Right ventricle myocardium inferior (tissue), 1 donor: Measurements from ENCODE around the gene TNMD. TPM values are rescaled to one million over a fixed set of nuclear protein-coding genes. Genes with fewer than 3 reads are reported as not detected.
A peak's percentile ranks its signal among the peaks of the same experiment; 100 is the strongest.
"Not testable (repeated sequence)": the region's sequence is repeated elsewhere in the genome, so short reads cannot be mapped to it uniquely, and the experiment has no call there.

ENCODE experiments used
- ATAC-seq: fragments of 200-7000 bp; cut with Tn5 transposase; one replicate; pipeline ENCODE4 v1.9.1; 2020; ENCODE audit warnings: mild to moderate bottlenecking, moderate library complexity
- DNase-seq: peaks from one replicate; pipeline ENCODE4 v3.0.0; 2021; ENCODE audit errors: missing footprints
- intact Hi-C: fragments of 100-400 bp; cut with DNase I; formaldehyde crosslinking; loops from one replicate; pipeline ENCODE4 v1.11.0; 2022
- long read RNA-seq: library from polyadenylated mRNA; unstranded; transcript quantifications from one replicate; pipeline ENCODE4 v2.0.0, GENCODE V29; 2021
- total RNA-seq: library from RNA; stranded (reverse); fragmentation: NEBNext Ultra II Directional; extraction: Animal tissue kit (Norgen Biotek cat#: 25700); gene quantifications from one replicate; pipeline ENCODE4 v1.2.1, GENCODE V29; 2021
- donor health status: DM: no; HTN: yes; CAD: no; lungs with severe emphysema.

TNMD gene
- total RNA-seq = 0.19 TPM
- long read RNA-seq = 0 reads

DNA sequence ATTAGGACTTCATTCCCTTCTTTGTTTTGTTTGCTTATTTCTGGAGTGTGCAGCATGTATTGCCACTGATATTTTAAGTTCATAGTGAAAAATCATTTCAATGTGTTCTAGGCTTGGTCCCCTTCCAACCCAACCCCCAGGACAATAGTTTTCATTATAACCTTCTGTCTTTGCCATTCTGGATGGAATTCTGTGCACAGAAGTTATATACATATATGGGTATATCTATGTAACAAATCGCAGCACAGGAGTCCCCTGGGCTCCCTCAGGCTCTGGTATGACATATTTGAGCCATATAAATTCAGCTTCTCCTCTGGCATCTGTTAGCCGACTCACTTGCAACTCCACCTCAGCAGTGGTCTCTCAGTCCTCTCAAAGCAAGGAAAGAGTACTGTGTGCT lies at the start of gene TNMD:
Gene TNMD, plus strand, starts transcription at position 326 of the 400 bp plus-strand sequence. CDS start 83 bp downstream, outside the sequence.
- intact Hi-C loops = no loop called here
- DNase-seq = no peak
- no peak for ATAC-seq

DNA sequence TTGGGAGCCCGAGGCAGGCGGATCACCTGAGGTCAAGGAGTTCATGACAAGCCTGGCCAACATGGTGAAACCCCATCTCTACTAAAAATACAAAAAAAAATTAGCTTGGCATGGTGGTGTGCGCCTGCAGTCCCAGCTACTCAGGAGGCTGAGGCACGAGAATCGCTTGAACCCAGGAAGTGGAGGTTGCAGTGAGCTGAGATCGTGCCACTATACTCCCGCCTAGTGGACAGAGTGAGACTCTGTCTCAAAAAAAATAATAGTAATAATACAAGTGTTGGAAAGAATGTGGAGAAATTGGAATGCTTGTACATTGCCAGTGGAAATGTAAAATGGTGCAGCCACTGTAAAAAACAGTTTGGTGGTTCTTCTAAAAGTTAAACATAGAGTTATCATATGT lies 19.2 kb upstream of the TNMD start:
- intact Hi-C loops, DNase-seq, ATAC-seq: not testable (repeated sequence)

DNA sequence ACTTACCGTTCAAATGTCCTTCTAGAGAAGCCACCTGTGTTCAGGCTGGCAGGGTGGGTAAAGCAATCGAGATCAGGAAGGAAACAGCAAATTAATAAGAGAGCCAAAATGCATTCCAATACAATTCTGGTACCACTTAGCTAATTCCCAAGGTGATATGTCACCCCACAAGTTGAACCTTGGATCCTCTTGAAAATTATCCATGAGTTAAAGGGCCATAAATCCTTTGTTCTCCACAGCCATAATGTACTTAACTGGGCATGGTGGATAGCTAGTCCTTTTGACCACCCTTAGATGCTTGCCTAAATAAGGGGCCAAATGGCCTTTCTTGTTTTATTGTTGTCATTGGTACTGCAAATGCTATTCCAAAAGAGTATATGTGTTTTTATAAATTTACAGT lies 2.0 kb downstream of the TNMD start:
- no peak for DNase-seq
- no peak for ATAC-seq
- intact Hi-C loops = no loop called here

DNA sequence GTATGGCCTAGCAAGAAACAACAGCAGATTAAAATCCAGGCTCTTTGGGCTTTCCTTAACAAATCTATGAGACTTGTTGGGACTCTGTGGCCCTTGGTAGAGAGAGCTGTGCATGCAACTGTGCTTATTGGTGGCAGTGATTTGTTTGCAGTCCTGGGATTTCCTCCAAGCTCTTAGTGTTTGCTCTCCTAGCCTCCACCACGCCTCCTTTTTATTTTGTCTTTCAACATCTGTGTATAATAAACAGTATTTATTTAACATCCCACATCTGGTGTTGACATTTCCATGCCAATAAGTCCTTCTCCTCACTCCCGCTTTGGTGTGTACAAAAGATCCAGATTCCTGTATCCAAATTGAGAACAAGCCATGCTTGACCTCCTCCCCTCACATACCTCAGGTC lies 3.1 kb downstream of the TNMD start:
- ATAC-seq (no peak), DNase-seq (no peak)
- intact Hi-C loops = no loop called here

DNA sequence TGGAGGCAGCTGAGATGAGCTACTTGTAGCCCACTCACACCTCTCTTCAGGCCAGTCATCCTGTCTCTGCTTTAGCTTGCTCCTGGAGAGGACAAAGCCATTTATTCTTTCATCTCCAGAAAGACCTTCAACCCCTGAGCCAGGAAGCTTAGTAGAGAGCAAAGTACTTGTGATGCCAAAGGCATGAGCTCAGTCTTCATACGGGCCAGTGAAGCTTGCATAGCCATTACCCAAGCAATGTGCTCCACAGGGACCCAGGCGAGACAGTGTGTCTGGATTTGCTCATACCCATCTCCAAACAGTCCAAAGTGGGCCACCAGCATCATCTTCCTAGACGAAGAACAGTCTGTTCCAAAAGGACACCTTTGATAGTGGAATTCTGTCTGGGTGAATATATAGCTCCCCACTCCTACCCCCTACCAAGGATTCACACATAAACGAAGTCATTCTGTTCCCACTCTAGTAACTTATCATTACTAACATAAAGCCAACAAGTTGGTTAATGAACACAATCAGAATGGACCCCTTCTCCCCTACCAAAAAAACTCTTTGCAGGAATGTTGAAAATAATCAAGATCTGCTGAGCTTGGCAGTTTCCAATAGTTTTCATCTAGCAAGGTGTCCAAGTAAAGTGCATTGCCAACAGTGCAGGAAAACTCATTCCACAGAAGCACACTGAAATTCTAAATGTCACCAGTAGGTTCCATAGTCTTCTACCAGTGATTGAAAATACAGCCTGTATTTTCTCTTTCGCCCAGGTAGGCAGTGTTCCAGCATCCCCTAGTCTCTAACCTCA lies 6.7 kb downstream of the TNMD start:
- intact Hi-C loops = no loop called here
- ATAC-seq = no peak
- DNase-seq = no peak

DNA sequence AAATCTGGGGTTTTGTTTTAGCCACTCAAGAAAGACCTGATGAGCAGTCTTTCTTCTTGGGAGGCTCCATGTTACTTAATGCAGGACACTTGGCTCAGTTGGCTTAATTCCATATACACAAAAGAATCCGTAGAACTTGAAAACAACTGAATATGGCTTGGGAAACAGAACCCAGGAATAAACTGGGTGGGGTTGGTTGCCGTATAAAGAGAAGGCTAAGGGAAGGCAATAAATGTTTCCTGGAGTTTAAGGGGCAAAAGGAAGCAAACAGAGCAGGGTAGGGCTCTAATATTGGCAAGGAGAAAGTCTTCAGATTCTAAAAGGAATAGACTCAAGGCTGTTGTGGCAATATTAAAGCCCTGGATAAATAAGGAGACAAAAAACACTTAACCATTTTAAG lies 8.4 kb downstream of the TNMD start:
- ATAC-seq (no peak), DNase-seq (no peak)
- intact Hi-C loops = no loop called here

DNA sequence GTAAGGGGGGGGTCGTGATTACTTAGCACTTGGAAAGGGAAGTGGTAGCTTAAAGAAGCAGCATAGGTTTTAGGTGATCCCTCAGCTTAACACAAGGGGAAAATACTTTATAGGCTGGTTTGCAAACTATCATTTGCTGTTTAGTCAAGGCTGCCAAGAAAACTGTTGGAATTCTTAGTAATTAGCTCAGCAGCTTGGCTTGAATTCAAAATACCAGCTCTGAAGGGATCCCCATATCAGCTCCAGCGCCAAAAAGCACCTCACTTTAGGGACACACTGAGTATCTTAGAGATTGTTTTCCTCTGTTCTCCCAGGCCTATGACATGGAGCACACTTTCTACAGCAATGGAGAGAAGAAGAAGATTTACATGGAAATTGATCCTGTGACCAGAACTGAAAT lies 8.8 kb downstream of the TNMD start:
- intact Hi-C loops = no loop called here
- no peak for ATAC-seq
- DNase-seq = no peak

DNA sequence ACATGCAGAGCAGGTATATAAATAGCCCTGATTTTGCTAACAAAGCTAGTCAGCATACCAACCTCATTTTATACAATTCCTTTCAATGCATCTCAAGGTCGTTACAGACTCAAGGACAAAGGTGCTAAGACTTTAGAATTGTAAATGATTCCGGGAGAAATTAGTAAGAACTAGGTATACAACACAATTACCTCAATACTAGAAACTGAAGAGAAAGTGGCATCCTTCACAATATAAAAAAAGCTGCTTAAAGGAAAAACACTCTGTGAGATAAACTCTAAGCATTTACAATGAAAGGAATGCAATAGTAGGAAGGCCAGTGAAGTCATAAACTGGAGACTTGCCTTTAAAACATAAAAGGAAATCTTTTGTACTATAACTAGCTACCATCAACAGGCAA lies 11.9 kb downstream of the TNMD start:
- ATAC-seq (no peak), DNase-seq (no peak)
- intact Hi-C loops = no loop called here

DNA sequence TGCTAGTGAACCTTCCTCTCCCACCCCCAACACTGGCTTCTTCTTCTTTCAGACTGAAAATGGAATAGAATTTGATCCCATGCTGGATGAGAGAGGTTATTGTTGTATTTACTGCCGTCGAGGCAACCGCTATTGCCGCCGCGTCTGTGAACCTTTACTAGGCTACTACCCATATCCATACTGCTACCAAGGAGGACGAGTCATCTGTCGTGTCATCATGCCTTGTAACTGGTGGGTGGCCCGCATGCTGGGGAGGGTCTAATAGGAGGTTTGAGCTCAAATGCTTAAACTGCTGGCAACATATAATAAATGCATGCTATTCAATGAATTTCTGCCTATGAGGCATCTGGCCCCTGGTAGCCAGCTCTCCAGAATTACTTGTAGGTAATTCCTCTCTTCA lies 14.7 kb downstream of the TNMD start:
- ATAC-seq (no peak), DNase-seq (no peak)

DNA sequence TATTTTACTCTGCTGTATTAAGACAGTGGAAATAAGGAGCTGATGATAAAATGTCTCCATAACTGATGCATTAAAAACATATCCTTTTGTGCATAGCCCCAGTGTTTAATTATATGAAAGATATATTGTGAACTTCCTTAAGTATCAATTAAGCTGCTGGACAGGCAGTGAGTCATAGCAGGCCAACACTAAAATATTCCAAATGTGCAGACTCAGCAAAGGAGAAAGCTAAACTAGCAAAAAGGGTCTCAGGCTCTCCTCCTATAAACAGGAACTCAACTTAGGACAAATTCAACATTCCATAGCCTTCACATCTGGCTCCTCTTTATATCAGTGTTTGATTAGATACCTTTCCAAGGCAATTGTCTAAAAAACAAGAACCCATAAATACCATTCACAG lies 15.6 kb downstream of the TNMD start:
- no peak for DNase-seq
- ATAC-seq = no peak
- intact Hi-C loops = no loop called here

More for the DNA sequence above, 14.7 kb downstream of the TNMD start:
- intact Hi-C loops = no loop called here

DNA sequence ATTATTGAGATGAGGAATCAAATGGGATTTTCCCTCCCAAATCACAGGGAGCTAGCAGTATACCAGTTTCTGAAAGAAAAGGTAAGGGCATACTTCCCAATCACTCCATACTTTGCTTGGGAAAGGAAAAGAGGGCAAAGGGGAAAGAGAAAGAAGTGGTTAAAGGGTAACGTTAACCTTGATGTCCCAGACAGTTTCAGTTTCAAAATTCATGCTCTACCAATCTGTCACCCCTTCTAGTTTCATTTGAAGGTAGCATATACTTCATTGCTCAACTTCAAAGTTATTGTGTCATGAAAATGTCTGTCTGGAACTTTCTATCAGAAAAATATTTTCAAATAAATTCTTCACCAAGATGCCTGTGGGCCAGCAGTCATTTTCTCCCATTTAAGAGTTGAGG lies 16.0 kb downstream of the TNMD start:
- intact Hi-C loops = no loop called here
- ATAC-seq (no peak), DNase-seq (no peak)

DNA sequence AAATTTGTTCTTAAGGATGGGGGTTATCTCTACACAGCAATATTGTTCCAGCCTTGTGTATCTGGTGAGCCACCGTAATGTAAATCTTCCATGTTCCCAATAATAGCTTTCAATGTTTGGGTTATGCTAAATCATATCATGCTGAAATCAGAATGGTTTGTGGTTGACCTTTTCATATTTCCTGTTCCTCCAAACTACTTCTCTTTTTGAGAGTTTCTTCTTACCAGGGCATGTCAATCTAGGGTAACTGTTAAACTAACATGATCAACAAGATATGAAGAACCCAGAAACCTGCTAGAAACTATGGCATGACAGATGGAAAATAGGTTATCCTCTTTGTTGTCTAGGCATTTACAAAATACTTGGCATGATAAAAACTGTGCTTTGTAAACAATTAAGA lies 22.0 kb downstream of the TNMD start:
- no peak for ATAC-seq
- DNase-seq = no peak
- intact Hi-C loops = no loop called here

DNA sequence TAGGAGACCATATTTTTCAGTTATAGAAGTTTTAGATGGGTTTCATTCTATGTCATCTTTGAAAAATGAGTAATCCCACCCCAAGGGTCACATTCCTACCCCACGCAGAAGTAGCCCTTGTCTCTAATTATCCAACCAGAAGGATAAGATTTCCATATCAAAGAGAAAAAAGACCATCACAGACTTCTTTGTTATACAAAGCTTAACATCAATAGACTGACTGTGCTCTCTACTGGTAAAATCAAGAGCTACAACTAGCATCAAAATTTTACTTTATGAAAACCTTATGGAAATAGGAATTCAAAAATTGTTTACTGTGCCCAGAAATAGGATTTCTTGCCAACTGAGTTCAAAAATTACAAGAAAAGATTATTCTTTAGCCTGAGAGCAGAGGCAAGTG lies 24.9 kb downstream of the TNMD start:
- DNase-seq (no peak), ATAC-seq (no peak)
- intact Hi-C loops = no loop called here

DNA sequence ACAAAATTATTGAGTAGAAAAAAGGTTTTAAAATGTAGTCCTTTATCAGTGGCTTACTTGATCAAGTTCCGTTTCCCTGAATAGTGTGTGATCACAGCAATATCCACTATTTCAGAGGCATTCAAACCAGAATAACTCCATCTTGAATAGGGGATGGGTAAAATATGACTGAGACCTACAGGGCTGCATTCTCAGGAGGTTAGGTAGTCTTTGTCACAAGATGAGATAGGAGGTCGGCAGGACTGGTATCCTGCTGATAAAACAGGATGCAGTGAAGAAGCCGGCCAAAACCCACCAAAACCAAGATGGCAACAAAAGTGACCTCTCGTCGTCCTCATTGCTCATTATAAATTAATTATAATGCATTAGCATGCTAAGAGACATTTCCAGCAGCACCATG lies 27.2 kb downstream of the TNMD start:
- intact Hi-C loops = no loop called here
- ATAC-seq (no peak), DNase-seq (no peak)

DNA sequence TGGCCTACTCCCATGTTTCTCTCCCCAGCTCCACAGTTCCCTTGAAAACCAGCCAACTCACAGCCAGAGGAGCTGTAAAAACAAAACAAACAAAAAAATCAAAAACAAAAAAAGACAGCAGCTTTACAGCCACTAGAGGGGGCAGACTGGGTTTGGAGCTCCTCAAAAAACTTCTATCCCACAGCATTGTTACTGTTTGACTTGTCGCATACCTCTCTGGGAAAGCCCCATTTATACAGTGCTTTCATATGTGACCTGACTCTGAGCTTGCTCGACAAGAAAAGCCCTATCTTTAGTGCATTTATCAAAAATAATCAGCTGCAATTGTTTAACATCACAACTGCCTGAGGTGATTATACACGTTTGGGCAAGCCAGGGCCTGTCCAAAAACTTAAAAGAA lies 30.3 kb downstream of the TNMD start:
- no peak for ATAC-seq
- no peak for DNase-seq
- intact Hi-C loops = no loop called here

DNA sequence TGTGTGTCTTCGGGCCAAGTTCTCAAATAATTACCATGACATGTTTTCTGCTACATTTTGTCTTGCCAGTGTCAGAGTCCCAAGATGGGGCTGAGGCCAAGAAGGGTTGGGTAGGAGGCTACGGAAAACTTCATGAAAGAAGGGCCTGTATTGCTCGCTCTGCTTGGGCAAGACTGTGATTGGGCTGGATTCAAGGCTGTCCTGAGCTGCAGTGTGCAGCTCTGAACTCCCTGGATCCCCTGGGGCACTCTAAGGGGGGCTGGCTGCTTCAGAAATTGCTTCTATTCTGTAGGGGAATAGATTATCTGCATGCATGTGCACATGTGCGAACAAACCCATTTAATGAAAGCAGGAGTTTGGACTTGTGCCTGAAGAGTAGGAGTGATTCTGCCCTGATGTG lies 38.3 kb downstream of the TNMD start:
- peak; percentile 75 for ATAC-seq
- intact Hi-C loops = no loop called here
- no peak for DNase-seq

DNA sequence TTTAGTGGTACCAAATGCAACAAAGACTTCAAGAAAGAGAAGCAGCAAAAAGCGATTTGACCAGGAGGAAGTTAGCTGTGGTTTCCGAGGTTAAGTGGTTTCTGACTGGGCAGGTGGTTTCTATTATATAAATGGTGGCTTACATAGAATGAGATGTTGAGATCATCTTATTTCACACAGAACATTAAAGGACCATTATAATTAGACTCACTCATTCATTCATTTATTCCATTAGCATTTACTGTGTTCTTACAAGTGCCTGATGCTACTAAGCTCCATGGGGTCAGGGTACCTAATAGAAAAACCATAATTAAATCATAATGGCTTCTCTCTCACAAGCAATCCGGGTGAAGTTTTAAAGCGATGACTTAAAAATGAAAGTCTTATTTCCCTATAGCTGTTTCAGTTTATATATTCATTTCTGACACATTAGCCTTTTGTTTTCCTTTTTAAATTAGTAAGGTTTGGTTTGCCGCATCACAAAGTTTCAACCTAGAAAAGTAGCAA lies 41.3 kb downstream of the TNMD start:
- DNase-seq (no peak), ATAC-seq (no peak)
- intact Hi-C loops = no loop called here

DNA sequence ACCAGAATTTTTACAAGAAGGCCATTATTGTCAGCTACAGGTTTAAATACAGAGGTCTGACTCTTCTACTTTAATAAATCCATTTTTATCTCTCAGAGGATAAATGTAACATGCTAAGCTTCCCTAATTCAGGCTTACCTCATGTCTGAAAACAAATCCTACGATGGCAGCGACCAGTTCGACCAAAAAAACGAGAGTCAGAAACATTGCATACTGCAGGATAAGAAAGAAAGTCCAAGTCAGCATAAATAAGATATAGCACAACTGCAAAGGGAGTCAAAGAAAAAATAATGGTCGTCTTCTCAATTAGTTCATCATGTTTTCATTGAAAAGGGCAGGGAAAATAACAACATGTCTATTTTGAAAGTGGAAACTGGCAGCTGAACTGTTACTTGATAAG lies 50.3 kb downstream of the TNMD start:
- intact Hi-C loops = no loop called here
- ATAC-seq = no peak
- no peak for DNase-seq

DNA sequence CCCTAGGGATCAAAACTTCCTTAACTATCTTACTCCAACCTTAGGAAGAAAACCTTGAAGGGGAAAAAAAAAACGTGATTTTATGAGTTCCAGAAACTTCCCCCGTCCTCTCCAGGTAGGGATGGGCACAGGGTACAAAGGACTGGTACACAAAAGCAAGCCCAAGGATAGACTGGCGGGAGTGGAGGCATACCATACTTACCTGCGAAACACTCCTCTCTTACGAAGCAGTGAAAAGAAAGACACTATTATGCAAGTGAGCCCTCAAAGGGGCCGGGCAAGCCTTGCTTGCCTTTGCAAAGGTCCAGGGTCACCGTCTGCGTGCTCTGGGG lies 51.2 kb downstream of the TNMD start:
- intact Hi-C loops = no loop called here
- peak; percentile 13 for ATAC-seq

DNA sequence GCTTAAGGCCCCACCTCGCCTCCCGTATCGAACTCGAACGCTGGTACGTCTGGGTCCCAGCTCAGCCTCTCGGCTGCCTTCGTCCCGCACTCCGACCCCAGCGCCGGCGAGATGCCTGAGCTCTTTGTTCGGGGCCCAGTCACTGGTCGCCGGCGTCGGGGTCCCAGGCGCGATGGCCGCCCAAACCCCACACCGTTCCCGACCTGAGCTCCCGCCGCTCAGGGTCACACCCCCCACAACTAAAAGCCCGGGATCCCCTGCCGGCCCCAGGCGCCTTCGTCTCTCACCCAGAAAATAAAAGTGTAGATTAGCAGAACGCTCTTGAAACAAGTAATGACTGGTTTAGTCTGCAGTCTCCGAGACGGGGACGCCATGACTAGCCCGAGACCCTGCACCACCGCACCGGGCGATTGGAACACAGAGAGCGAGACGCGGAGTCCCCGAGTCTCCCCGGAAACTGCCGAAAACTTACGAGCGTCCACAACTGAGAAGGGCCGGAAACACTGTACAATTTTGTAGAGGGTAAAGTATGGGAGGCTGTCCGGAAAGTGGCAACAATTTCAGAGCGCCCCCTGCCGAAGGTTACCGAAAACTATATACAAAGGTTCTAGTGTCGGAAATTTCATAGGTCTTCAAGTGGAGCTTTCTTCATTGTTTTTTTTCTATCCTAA lies 51.7 kb downstream of the TNMD start, which contains the start of gene TSPAN6:
Gene TSPAN6, minus strand, starts transcription at position 486 of the 671 bp plus-strand sequence. Its CDS starts 112 bp downstream, at position 374.
- intact Hi-C loops = no loop called here
- peak; percentile 99 for ATAC-seq
- peak; percentile 74 for DNase-seq

More for the DNA sequence above, 51.2 kb downstream of the TNMD start:
- no peak for DNase-seq
